ENCODE results near the gene ILF3.

Gene ILF3

GRCh38 chr19:10713317-10713716, 59.2 kb downstream of the ILF3 start:
- Histone ChIP-seq H3K4me3 (no peak overlapping the region), H3K27ac (no peak overlapping the region)
- TF ChIP-seq CTCF (IDR thresholded peaks at IDR 0.05): no peak
- no peak for DNase-seq (ENCODE audit: low spot score)

GRCh38 chr19:10717054-10717355, 62.9 kb downstream of the ILF3 start:
- DNase-seq (ENCODE audit: low spot score): no peak
- Histone ChIP-seq H3K27ac (peak overlapping the region in 1 of 2 donors; percentile 11), H3K4me3 (peak overlapping the region; percentile 54)
- no peak for TF ChIP-seq CTCF (IDR thresholded peaks at IDR 0.05)

- Histone ChIP-seq H3K4me3 (peak within 1 kb of the TSS; percentile 90), H3K27ac (peak within 1 kb of the TSS; percentile 68 to 94)
- peak; percentile 99 for DNase-seq (ENCODE audit: low spot score)
- peak; percentile 50 for TF ChIP-seq CTCF (IDR thresholded peaks at IDR 0.05)
Measured at GRCh38 chr19:10717356-10718204, 63.4 kb downstream of the ILF3 start, which contains the start of gene DNM2. DNM2 (plus strand) TSS chr19:10718079; CDS start chr19:10718243, 164 bp downstream.

GRCh38 chr19:10718205-10719196, 64.4 kb downstream of the ILF3 start:
- TF ChIP-seq CTCF (IDR thresholded peaks at IDR 0.05): no peak
- peak; percentile 80 for DNase-seq (ENCODE audit: low spot score)
- Histone ChIP-seq H3K4me3 (peak overlapping the region; percentile 90), H3K27ac (peak overlapping the region; percentile 68 to 94)

- no peak for DNase-seq (ENCODE audit: low spot score)
- TF ChIP-seq CTCF (IDR thresholded peaks at IDR 0.05): no peak
- Histone ChIP-seq H3K4me3 (peak overlapping the region; percentile 90), H3K27ac (peak overlapping the region in 1 of 2 donors; percentile 42)
Measured at GRCh38 chr19:10719466-10719961, 65.4 kb downstream of the ILF3 start.

GRCh38 chr19:10720607-10721125, 66.5 kb downstream of the ILF3 start:
- TF ChIP-seq CTCF (IDR thresholded peaks at IDR 0.05): no peak
- DNase-seq (ENCODE audit: low spot score): no peak
- no peak overlapping the region for H3K4me3 ChIP-seq
- H3K27ac ChIP-seq: no peak overlapping the region
